ENCODE measurements around the gene HOXC10.

HOXC10 gene

DNA sequence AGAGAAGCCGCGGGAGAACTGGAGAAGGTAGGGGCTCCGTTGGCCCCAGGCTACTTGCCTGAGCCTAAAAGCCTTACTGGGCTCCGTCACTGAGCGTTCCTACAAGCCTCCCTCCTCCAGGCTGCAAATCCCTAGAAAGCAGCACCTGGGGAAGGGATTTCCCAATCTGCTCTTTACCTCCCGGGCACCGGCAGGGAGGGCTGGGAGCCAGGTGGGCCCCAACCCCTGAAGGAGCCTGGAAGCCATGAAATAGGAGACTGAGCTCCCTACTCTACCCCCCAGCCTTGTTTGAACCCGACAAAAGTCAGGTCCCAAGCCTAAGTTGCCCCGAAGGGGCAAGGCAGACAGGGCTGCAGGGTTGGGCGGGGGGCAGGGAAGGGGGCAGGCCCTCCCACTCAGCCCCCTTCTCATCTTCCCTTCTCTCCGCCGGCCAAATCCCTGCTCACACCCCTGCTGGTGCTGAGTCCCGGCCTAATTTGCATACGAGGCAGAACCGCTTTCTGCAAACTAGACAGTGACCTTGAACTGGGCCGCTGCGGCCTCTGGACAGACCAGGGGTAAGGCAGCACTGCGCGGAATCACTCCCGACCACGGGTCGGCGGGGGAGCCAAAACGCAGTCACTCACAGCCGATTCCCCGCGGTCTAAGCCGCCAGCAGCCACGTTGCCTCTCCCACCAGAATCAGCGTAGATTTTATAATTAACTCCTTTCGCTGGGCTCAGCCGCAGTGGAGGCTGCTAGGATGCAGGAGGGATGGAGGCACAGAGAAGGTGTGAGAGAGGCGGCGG lies 34.0 kb upstream of the HOXC10 start:
- no peak for DNase-seq (ENCODE audit: low spot score)

- no peak for DNase-seq (ENCODE audit: low spot score)
Observed at GRCh38 chr12:53951577-53952334, 33.2 kb upstream of the HOXC10 start.

- no peak for DNase-seq (ENCODE audit: low spot score)
Observed at GRCh38 chr12:53952335-53952694, 32.6 kb upstream of the HOXC10 start.

DNA sequence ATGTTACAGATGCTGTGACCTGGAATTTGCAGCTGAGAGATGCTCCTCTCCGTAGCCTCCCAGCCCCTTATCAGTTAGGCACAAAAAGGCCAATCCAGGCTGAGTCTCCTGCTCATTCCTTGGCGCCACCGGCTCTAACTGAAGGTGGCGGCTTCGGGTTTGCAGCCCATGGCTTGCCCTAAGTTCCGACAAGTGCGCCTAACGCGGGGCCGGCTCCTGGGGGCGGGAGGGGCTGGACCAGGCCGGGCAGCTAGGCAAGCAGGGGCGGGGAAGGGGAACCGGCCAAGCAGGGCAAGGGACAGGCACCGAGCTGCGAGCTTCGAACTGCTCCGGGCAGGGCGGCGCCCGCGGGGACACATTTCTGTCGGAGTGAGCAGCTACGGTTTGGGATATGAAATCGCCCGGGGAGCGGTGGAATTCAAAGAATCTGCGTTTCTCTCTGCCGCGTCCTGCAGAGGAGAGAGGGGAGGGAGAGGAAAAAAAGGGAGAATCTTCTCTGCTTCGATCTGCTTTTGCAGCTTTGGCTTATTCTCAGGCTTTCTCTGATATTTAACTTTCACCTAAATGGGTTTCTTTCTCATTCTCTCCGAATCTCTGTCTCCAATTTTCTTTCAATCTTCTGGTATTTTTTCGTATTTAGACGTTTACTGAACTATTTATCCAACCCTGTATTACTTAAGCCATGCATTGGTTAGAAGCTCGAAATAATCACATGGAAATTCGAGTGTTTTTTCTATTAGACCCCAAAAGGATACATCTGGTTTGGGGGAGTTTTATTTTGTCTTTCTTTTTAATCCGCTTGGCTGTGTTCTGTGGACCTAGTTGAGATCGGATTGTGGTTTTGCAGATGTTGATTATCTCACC lies 31.8 kb upstream of the HOXC10 start:
- no peak for DNase-seq (ENCODE audit: low spot score)

DNA sequence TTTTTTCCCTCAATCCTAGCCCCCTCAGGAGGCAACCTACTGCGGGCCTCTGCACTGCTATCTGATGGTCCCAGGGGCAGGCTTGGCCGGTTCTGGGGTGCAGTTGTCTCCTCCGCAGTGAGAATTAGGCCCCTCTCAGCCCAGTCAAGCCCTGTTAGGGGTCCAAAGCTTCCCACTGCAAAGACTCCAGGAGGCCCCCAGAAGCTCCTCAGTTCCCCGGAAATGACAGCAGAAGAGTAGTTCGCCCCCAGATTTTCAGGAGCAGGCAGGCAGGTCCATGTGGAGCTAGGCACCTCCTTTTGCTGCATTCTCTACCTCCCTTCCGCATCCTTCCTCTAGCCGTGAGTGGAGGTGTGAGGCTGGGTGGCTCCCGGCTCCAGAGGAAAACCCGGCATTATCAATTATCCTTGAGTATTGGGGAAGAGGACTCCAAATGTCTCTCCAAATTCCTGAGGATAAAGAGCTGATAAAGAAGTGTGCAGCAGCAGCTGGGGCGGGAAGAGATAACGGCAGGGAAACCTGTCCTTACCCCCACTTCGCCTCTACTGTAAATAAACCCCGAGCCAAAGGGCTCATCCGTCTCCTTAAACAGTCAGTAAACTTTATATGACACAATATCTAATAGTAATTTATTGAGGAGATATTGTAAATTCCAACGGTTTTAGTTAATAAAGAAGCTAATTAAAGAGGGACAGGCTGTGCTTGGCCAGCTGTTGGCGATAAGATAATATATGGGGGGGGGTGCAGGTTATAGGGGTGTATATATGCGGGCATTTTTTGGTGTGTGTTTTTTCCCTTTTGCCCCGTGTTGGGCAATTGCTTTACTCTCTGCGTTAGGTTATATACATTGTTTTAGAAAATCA lies 30.9 kb upstream of the HOXC10 start:
- DNase-seq (ENCODE audit: low spot score) = no peak

DNA sequence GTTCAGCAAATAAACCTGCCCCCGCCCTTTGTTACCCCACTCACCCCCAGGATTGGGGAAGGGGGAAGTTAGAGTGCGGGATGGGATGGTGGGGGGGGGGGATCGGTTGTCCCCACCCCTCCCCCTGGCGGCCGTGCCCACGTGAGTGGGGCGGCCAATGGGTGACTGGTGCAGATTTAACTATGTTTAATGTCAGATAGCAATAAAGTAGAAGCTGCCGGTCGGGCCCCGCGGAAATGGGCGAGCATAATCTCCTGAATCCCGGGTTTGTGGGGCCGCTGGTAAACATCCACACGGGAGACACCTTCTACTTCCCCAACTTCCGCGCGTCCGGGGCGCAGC lies 30.3 kb upstream of the HOXC10 start, which contains the start of gene HOXC12:
Gene HOXC12 (plus strand): TSS at position 210 of the 342 bp plus-strand sequence. CDS start 27 bp downstream, at position 237.
- no peak for DNase-seq (ENCODE audit: low spot score)

GRCh38 chr12:53955036-53955775 lies 29.7 kb upstream of the HOXC10 start:
- no peak for DNase-seq (ENCODE audit: low spot score)

GRCh38 chr12:53955776-53956250 lies 29.1 kb upstream of the HOXC10 start:
- DNase-seq (ENCODE audit: low spot score) = no peak

DNA sequence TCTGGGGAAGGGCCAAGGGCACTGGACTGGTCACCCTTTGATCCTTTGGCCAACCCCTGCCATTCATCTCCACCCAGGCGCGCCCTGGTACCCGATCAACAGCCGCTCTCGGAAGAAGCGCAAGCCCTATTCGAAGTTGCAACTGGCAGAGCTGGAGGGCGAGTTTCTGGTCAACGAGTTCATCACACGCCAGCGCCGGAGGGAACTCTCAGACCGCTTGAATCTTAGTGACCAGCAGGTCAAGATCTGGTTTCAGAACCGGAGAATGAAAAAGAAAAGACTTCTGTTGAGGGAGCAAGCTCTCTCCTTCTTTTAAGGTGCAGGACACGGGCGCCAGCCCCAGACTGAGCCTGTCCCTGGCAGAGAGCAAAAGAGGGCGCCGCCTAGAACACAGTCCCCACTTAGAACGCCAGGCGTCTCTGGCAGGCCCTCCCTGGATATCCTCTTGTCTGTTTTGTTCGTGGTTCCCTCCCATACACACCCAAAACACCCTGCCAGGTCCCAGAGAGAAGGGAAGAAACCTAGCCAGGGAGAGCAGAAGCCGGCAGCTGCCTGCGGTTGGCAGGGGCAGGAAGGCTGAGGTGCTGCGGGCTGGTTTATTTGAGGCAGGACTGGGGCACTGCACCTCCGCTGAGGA lies 28.6 kb upstream of the HOXC10 start:
- DNase-seq (ENCODE audit: low spot score) = no peak

DNA sequence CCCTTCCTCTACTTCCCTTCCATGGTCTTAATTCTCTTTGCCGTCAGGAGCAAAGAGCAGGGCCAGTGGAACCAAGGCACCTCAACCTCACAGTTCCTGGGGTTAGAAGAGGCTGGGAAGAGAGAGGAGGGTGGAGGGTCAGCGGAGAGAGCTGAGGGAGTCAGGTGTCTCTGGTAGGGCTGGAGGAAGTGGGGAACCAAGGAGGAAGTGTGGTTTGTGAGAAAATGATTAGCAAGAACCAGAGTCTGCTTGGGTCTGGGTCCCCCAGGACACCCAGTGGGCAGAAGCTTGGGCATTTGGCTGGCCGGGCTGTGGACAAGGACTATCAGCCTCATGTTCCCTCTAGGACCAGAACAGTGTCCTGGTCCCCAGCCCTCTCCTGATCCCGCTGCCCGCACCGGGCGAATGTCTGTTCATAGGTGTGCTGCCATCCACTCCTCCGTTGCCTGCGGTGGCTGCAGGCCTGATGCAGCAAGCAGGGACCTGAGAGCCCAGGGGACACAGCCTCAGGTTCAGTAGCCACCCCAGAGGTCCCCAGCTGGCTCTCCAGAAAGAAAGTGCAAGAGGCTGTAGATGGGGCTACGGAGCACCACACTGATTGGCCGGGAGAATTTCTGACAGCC lies 27.9 kb upstream of the HOXC10 start:
- no peak for DNase-seq (ENCODE audit: low spot score)

DNA sequence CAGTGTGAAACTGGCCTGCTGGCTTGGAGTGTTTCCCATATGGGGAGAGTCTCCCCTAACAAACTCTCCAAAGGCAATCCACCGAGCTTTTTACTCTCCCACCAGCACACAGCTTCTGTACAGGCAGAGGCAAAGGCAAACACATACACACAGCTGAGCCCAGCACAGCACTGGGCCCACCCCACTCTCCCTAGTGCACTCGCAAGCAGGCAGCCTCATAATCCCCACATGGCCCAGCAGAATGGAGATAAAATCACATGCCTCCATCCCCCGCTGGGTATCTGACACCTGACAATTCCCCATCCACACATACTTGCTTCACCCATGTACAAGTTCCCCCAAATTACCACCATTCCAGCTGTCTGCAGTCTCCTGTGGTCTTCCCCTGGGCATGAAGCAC lies 26.8 kb upstream of the HOXC10 start:
- no peak for DNase-seq (ENCODE audit: low spot score)

- DNase-seq (ENCODE audit: low spot score) = no peak
Observed at GRCh38 chr12:53959314-53959713, 25.6 kb upstream of the HOXC10 start.

DNA sequence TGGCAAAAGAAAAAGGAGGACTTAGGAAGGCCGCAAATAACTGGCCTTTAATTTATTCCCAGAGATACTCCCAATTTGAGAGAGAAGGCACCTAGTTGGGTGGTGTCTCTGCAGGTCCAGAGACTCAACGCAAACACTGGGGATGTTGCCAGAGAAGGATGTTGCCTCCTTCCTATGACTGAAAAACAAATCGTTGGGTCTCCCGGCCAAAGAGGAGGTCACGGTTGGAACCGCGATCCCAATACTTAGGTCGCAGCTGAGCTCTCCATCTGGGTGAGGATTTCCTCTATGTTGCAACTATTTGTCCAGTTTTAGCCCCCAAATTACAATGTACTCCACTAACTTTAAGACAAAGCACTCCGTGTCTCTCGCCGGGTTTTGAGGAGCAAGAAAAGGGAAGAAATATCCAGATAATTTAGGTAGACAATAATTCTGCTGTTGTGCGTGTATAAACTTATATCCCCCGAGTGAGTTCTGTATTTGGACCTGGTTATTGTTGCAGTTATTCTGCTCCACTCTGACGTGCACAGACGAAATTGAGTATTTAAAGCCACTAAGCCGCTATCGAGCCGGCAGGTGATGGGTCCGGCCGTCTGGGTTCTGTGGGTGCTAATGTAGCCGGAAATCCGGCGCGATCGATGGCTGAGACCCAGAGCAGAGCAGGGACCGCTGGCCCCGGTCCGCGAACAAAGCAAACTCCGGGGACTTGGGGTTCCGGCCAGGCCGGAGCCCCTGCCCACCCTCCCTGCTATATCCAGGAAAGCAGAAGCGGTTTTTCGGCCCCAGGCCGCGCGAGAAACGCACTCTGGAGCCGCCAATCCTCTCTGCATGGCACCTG lies 24.5 kb upstream of the HOXC10 start:
- no peak for DNase-seq (ENCODE audit: low spot score)

- no peak for DNase-seq (ENCODE audit: low spot score)
Observed at GRCh38 chr12:53961025-53961761, 23.8 kb upstream of the HOXC10 start.

- DNase-seq (ENCODE audit: low spot score) = no peak
Observed at GRCh38 chr12:53963005-53963404, 21.9 kb upstream of the HOXC10 start.

DNA sequence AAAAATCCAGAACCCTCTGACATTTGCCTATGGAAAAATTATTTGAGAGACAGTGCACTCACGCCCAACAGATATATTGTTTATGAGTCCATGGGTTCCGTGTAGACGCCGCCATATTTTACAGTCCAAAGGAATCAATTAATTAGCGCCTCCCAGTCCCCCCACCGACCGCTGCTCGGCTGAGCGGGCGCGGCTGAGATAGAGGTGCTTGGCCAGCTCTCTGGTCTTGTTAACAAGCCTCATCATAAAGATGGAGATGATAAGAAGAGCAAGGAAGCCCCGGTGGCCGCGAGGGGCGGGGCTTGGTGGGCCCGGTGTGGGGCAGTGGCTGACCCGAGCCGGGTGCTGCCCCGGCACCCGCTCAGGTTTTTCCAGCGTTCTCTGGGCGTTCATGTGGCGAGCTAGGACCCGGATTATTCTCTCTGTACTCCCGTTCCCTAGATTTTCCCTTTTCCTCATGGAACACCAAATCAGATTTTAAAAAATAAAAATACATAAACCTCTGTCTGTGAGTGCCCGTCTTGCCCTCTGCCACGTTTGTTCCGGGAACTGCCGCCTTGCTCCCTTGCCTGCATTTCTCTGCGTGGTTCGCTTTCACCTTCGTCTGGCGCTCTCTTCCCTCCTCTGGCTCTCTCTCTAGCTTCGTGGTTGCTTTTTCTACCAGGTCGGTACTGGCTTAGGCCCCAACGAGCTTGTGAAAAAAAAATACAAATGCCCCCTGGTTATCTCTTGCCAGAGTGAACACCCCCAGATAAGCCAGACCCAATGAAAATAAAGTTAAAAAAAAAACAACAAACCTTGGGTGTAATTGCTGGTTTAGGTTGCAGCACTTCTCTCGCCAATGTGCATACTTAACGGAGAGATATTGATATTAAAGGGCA lies 21.3 kb upstream of the HOXC10 start:
- DNase-seq (ENCODE audit: low spot score) = no peak

DNA sequence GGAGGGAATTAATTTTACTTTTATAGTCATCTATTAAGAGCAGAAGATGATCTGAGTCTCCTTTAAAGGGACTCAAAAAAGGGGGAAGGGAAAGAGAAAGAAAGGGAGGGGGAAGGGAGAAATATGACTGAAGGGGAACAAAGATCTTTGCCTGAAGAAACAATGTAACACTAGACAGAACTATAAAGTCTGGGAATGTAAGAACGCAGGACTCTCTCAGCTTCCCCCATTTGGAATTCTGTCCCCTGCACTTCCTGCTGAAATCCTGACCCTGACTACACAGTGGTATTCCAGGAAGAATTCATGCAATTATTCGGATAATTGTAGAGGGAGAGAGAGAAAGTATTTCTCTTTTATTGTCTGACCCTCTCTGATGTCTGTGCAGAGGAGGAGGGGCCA lies 20.6 kb upstream of the HOXC10 start:
- DNase-seq (ENCODE audit: low spot score) = no peak
